Epithelial cell of proximal tubule (primary cell): Measurements from ENCODE around the gene TMIGD3. TPM values are rescaled to one million over a fixed set of nuclear protein-coding genes. Genes with fewer than 3 reads are reported as not detected.
A peak's percentile ranks its signal among the peaks of the same experiment; 100 is the strongest.
"Not testable (repeated sequence)": the region's sequence is repeated elsewhere in the genome, so short reads cannot be mapped to it uniquely, and the experiment has no call there.

Source experiments
- DNase-seq: peaks from one replicate; pipeline ENCODE4 v3.0.0-alpha.2; 2011; ENCODE audit warnings: low read depth
- H3K4me3 ChIP-seq: 2 replicates; pipeline ENCODE4 v1.5.1; 2011; ENCODE audit warnings: low read depth, mild to moderate bottlenecking, low read length
- total RNA-seq: library from RNA; depleted of rRNA; stranded (reverse); fragments of >200 nt; gene quantifications from 2 replicates; pipeline ENCODE4 v1.2.3, GENCODE V29; 2015
- TF ChIP-seq, protein P1 (sequence below): conservative IDR thresholded peaks from 2 replicates; pipeline ENCODE4 v1.5.1; 2012; ENCODE audit warnings: low read depth, mild to moderate bottlenecking, low read length

Gene TMIGD3
- not detected in 2 replicates for total RNA-seq

DNA sequence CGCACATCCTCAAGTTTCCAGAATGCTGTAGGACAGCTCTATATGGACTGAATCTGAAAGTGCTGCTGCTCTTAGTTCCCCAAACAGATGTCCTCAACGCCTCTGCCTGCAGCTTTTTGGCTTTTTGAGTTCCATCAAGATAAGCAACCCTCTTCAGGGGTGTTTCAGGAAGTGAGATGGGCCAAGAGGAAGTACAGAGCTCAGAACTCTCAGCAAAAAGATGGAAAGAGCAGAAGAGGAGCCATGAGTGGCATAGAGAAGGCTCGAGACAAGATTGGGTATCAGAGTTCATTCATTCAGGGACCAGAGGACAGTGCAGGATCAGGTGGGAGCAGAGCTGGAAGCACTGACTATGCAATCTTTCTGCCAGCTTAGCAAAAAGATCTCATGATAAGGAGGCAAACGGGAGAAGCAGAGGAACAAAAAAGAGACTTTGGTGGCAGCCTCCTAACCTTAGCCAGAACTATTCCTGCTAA, at the start of gene TMIGD3, which contains the start of gene ADORA3:
Gene TMIGD3 (minus strand): TSS at position 49 of the 476 bp plus-strand sequence. CDS start 279 bp downstream, outside the sequence.
Gene ADORA3 (minus strand): TSS at position 49 of the 476 bp plus-strand sequence. CDS start 279 bp downstream, outside the sequence.
- DNase-seq, result no peak
- TF ChIP-seq, protein P1, sequence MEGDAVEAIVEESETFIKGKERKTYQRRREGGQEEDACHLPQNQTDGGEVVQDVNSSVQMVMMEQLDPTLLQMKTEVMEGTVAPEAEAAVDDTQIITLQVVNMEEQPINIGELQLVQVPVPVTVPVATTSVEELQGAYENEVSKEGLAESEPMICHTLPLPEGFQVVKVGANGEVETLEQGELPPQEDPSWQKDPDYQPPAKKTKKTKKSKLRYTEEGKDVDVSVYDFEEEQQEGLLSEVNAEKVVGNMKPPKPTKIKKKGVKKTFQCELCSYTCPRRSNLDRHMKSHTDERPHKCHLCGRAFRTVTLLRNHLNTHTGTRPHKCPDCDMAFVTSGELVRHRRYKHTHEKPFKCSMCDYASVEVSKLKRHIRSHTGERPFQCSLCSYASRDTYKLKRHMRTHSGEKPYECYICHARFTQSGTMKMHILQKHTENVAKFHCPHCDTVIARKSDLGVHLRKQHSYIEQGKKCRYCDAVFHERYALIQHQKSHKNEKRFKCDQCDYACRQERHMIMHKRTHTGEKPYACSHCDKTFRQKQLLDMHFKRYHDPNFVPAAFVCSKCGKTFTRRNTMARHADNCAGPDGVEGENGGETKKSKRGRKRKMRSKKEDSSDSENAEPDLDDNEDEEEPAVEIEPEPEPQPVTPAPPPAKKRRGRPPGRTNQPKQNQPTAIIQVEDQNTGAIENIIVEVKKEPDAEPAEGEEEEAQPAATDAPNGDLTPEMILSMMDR, result no peak
- H3K4me3 ChIP-seq, result no peak within 1 kb of the TSS

DNA sequence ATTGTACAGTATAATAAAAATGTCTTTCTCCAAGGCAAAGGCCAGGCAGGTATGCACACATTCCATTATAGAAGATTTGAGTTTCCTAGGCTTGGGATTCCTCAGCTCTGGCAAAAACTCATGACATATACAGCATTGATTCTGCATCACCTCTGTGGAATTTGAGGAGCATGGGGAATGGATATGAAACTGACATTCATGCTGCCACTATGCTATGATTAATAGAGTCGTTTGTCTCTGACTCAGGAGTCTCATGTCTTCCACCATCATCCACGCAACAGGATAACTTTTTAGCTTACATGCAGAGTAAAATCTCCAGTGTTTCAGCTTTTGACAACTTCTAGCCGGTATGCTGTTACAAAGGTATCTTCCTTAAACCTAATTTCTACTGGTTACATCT, 49.8 kb upstream of the TMIGD3 start:
- no peak overlapping the region for H3K4me3 ChIP-seq
- TF ChIP-seq, protein P1, result no peak
- DNase-seq, result no peak

DNA sequence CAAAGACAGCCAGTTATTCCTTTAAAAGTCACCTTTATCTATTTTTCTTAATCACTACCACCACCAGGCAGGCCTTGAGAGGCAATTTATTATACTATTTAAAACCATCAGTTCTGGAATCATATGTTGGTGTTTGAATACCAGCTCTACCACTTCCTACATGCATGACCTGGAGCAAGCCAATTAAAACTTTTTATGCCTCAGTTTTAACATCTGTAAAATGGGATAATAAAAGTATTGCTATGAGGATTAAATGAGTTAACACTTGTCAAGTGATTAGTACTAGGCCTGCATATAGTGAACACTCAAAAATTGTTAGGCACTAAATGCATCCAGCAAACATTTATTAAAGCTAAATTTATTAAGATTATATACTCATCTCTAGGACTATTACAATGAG, 49.2 kb upstream of the TMIGD3 start:
- DNase-seq, result no peak
- no peak overlapping the region for H3K4me3 ChIP-seq
- TF ChIP-seq, protein P1, result no peak

DNA sequence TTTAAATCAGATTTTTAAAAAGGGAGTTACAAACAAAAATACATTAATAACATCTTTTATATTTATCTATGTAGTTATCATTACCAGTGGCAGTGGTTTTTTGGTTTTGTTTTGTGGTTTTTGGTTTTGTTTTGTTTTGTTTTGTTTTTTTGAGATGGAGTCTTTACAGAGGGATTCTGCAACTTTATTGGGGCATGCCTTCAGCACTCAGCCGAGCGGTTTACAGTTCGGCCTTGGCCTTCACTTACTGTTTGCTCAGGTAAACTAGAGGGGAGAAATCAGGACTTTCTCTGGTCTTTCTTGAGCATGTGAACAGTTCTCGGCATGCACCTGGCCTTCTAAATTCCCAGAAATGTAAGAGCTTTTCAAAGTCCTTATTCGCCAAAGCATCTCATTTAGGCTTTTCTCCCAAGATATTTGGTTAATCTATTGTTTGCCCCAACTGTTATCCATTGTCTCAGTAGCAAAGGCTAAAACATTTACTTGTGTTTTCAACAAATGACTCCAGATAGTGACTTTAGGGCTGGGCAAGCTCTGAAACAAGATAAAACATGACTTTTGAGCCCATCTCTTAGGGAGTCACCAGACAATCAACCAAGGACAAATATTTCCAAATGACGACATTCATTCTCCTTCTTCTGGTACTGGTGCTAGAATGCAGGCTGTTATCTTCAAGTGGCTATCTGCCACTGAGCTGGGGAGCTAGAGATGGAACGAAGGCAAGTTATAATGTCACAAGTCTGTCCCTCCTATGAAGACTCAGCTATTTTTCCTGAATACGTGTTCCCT, 48.4 kb upstream of the TMIGD3 start:
- DNase-seq, result no peak
- no peak overlapping the region for H3K4me3 ChIP-seq
- TF ChIP-seq, protein P1, result no peak

DNA sequence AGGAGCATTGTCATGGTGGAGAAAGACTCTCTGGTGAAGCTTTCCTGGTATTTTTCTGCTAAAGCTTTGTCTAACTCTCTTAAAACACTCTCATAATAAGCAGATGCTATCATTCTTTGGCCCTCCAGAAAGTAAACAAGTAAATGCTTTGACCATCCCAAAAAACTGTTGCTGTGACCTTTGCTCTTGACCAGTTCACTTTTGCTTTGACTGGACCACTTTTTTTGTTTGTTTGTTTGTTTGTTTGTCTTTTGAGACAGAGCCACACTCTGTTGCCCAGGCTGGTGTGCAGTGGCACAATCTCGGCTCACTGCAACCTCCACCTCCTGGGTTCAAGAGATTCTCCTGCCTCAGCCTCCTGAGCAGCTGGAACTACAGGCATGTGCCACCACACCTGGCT, 44.4 kb upstream of the TMIGD3 start:
- H3K4me3 ChIP-seq, DNase-seq: not testable (repeated sequence)

DNA sequence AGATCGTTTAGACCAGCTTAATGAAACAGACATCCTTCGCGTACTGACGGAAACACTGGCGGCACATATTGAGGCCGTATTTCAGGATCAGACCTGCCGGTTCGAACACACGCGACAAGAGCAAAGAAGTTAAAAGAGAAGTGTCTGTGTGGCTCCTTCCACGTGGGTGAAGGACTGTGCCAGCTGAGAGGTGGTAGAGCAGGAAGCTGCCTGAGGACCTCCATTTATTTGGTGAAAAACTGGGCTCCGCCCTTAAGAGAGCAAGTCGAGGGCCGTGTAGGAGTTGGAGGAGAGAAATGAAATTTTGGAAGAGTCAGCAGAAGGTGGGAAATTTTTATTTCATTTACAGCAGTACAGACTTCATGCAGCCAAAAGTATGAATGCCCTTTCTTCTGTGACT, 38.8 kb upstream of the TMIGD3 start:
- TF ChIP-seq, protein P1, result no peak
- DNase-seq, result no peak
- H3K4me3 ChIP-seq, result peak overlapping the region; percentile 37

DNA sequence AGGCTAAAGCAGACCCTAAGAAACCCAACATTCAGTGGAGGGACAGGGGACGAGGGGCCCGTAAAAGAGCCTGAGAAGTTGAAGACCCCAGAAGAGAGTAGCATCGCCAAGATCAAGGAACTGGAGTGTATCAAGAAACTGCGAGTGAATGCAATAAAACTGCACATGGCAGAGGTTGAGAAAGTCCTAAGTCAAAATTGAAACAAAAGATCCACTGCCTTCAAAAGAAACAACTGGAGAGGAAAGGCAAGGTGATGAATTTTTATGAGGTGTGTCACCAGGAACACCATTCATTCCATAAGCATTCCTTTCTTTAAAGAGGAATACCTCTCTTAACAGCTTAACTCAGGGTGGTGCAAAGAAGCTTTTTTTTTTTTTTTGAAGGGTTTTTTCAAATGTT, 38.3 kb upstream of the TMIGD3 start:
- H3K4me3 ChIP-seq, result peak overlapping the region; percentile 37
- peak; percentile 74 for DNase-seq

More for the DNA sequence above, 38.3 kb upstream of the TMIGD3 start:
- TF ChIP-seq, protein P1, result no peak
